Neural cell (in vitro differentiated cells): Measurements from ENCODE around the gene CSTB. TPM values are rescaled to one million over a fixed set of nuclear protein-coding genes. Genes with fewer than 3 reads are reported as not detected.

Experiments used
- H2AFZ ChIP-seq: fragments of 200-600, 300-800 bp; sonication (generic), shearing (Covaris generic); 2 replicates; pipeline ENCODE4 v1.6.0; 2014; ENCODE audit warnings: low read depth, mild to moderate bottlenecking, antibody characterized with exemption, low read length, moderate library complexity
- H3F3A ChIP-seq: fragments of 200-600 bp; shearing (Covaris generic); 2 replicates; pipeline ENCODE4 v1.6.1; 2016; ENCODE audit warnings: mild to moderate bottlenecking, moderate library complexity, mixed read lengths, antibody characterized with exemption, low read length; ENCODE audit not compliant: insufficient read depth, poor library complexity, severe bottlenecking
- H3K27ac ChIP-seq: fragments of 200-600, 300-800 bp; sonication (generic), shearing (Covaris generic); 2 replicates; pipeline ENCODE4 v1.5.1; 2014; ENCODE audit warnings: mild to moderate bottlenecking, low read length, moderate library complexity
- H3K27me3 ChIP-seq: fragments of 300-800, 200-600 bp; sonication (generic), shearing (Covaris generic); 2 replicates; pipeline ENCODE4 v1.6.0; 2014; ENCODE audit warnings: mild to moderate bottlenecking, low read depth, low read length, moderate library complexity; ENCODE audit not compliant: insufficient read depth
- H3K36me3 ChIP-seq: fragments of 300-800, 200-600 bp; sonication (generic), shearing (Covaris generic); 2 replicates; pipeline ENCODE4 v1.5.1; 2014; ENCODE audit warnings: mild to moderate bottlenecking, antibody characterized with exemption, low read length, moderate library complexity; ENCODE audit not compliant: insufficient read depth
- H3K4me2 ChIP-seq: fragments of 300-800, 200-600 bp; sonication (generic), shearing (Covaris generic); 2 replicates; pipeline ENCODE4 v1.6.0; 2014; ENCODE audit warnings: mild to moderate bottlenecking, low read length
- H3K4me3 ChIP-seq: fragments of 300-800, 200-600 bp; sonication (generic), shearing (Covaris generic); 2 replicates; pipeline ENCODE4 v1.5.1; 2014; ENCODE audit warnings: mild to moderate bottlenecking, low read length, moderate library complexity
- H3K79me2 ChIP-seq: fragments of 200-600 bp; shearing (Covaris generic); replicated peaks from 2 replicates; pipeline ENCODE4 v1.6.0; 2014; ENCODE audit warnings: mild to moderate bottlenecking, low read length, moderate library complexity; ENCODE audit not compliant: insufficient read depth
- H3K9ac ChIP-seq: fragments of 300-800, 200-600 bp; sonication (generic), shearing (Covaris generic); 2 replicates; pipeline ENCODE4 v1.6.1; 2016; ENCODE audit warnings: mild to moderate bottlenecking, low read length, mixed read lengths
- H3K9me2 ChIP-seq: fragments of 200-600 bp; shearing (Covaris generic); 2 replicates; pipeline ENCODE4 v1.6.1; 2016; ENCODE audit warnings: mild to moderate bottlenecking, low read length, mixed read lengths; ENCODE audit not compliant: insufficient read depth
- H3K9me3 ChIP-seq: fragments of 200-600, 300-800 bp; sonication (generic), shearing (Covaris generic); 2 replicates; pipeline ENCODE4 v1.6.1; 2016; ENCODE audit warnings: mild to moderate bottlenecking, mixed run types, low read length, moderate library complexity, mixed read lengths
- H4K20me1 ChIP-seq: fragments of 200-600 bp; shearing (Covaris generic); 2 replicates; pipeline ENCODE4 v1.6.1; 2016; ENCODE audit warnings: mild to moderate bottlenecking, mixed run types; ENCODE audit not compliant: insufficient read depth
- CTCF ChIP-seq: fragments of 450-650 bp; IDR thresholded peaks from 2 replicates; pipeline ENCODE4 v1.5.1; 2014; ENCODE audit warnings: antibody characterized with exemption, mild to moderate bottlenecking, moderate library complexity; ENCODE audit not compliant: poor library complexity, severe bottlenecking
- EP300 ChIP-seq: fragments of 450-650 bp; conservative IDR thresholded peaks from 2 replicates; pipeline ENCODE4 v1.6.1; 2014; ENCODE audit warnings: antibody characterized with exemption, mild to moderate bottlenecking, moderate library complexity; ENCODE audit not compliant: poor library complexity, severe bottlenecking
- EZH2 ChIP-seq: fragments of 200-600, 300-800 bp; shearing (Covaris generic), sonication (generic); IDR thresholded peaks from 2 replicates; pipeline ENCODE4 v1.6.1; 2014; ENCODE audit warnings: antibody characterized with exemption, low read length, borderline replicate concordance, mild to moderate bottlenecking; ENCODE audit not compliant: insufficient read depth, poor library complexity, severe bottlenecking
- MXI1 ChIP-seq: fragments of 450-650 bp; conservative IDR thresholded peaks from 2 replicates; pipeline ENCODE4 v1.6.1; 2014; ENCODE audit warnings: antibody characterized with exemption, mild to moderate bottlenecking; ENCODE audit not compliant: poor library complexity, severe bottlenecking
- POLR2AphosphoS5 ChIP-seq: IDR thresholded peaks from 2 replicates; pipeline ENCODE4 v1.6.1; 2012
- RAD21 ChIP-seq: fragments of 450-650 bp; conservative IDR thresholded peaks from 2 replicates; pipeline ENCODE4 v1.6.1; 2014; ENCODE audit warnings: antibody characterized with exemption, mild to moderate bottlenecking, moderate library complexity
- REST ChIP-seq: IDR thresholded peaks from 2 replicates; pipeline ENCODE4 v1.6.1; 2012; ENCODE audit warnings: borderline replicate concordance
- SMC3 ChIP-seq: fragments of 450-650 bp; conservative IDR thresholded peaks from 2 replicates; pipeline ENCODE4 v1.6.1; 2014; ENCODE audit warnings: antibody characterized with exemption, mild to moderate bottlenecking, moderate library complexity; ENCODE audit not compliant: poor library complexity
- TAF1 ChIP-seq: IDR thresholded peaks from 2 replicates; pipeline ENCODE4 v1.6.1; 2012; ENCODE audit warnings: low read depth
- polyA plus RNA-seq: library from polyadenylated mRNA; depleted of rRNA; stranded (reverse); fragments of >200 nt; gene quantifications from 2 replicates; pipeline ENCODE4 v1.2.3, GENCODE V29; 2014

Gene CSTB
- polyA plus RNA-seq, 1 donor from 2014 or later: 9.7 TPM

GRCh38 chr21:43768868-43769167 is 7.3 kb downstream of the CSTB start:
- Histone ChIP-seq H3K4me3 (no peak overlapping the region), H3K27me3 (no peaks in the 10 kb centered on the region), H3F3A (no peaks in the 10 kb centered on the region), H4K20me1 (no peaks in the 10 kb centered on the region), H3K9me3 (no peaks in the 10 kb centered on the region), H3K4me2 (no peak overlapping the region), H3K9ac (no peak overlapping the region), H3K79me2 (no peaks in the 10 kb centered on the region), H2AFZ (no peak overlapping the region), H3K36me3 (no peaks in the 10 kb centered on the region), H3K27ac (no peak overlapping the region), H3K9me2 (no peaks in the 10 kb centered on the region)
- TF ChIP-seq RAD21 (no peak), CTCF (no peak), EZH2 (no peak), TAF1 (no peak), MXI1 (no peak), SMC3 (no peak), REST (no peak), POLR2AphosphoS5 (no peak), EP300 (no peak)

- Histone ChIP-seq H3K27me3 (no peaks in the 10 kb centered on the region), H3K27ac (no peak overlapping the region), H3K9me2 (no peaks in the 10 kb centered on the region), H3K9me3 (no peaks in the 10 kb centered on the region), H3K9ac (no peak overlapping the region), H3K4me3 (no peak overlapping the region), H2AFZ (no peak overlapping the region), H3F3A (no peaks in the 10 kb centered on the region), H3K36me3 (no peaks in the 10 kb centered on the region), H4K20me1 (no peaks in the 10 kb centered on the region), H3K79me2 (no peaks in the 10 kb centered on the region), H3K4me2 (no peak overlapping the region)
- TF ChIP-seq CTCF: no peak
- no peak for TF ChIP-seq POLR2AphosphoS5
- no peak for TF ChIP-seq SMC3
- no peak for TF ChIP-seq EP300
- TF ChIP-seq MXI1: no peak
- no peak for TF ChIP-seq REST
- TF ChIP-seq TAF1: no peak
- TF ChIP-seq EZH2: no peak
- TF ChIP-seq RAD21: no peak
Observed at GRCh38 chr21:43767984-43768867, 7.9 kb downstream of the CSTB start.
